GM18526 (cell line): ENCODE measurements around the gene RANBP3.
A peak's percentile ranks its signal among the peaks of the same experiment; 100 is the strongest.

ENCODE experiments used
- POLR2A ChIP-seq: IDR thresholded peaks from 3 replicates; pipeline ENCODE4 v1.6.1; 2011; ENCODE audit not compliant: insufficient read length; ENCODE audit errors: extremely low read depth

Gene RANBP3

GRCh38 chr19:5918463-5919079 lies 59.4 kb downstream of the RANBP3 start:
- TF ChIP-seq POLR2A, result no peak

GRCh38 chr19:5917431-5918107 lies 60.4 kb downstream of the RANBP3 start:
- no peak for TF ChIP-seq POLR2A

GRCh38 chr19:5916181-5916708 lies 61.7 kb downstream of the RANBP3 start:
- TF ChIP-seq POLR2A, result no peak

- no peak for TF ChIP-seq POLR2A
Measured at GRCh38 chr19:5915782-5916165, 62.2 kb downstream of the RANBP3 start.

- TF ChIP-seq POLR2A, result no peak
Measured at GRCh38 chr19:5914946-5915781, 62.8 kb downstream of the RANBP3 start.

- TF ChIP-seq POLR2A, result no peak
Measured at GRCh38 chr19:5914358-5914774, 63.6 kb downstream of the RANBP3 start.

GRCh38 chr19:5913739-5914357 lies 64.1 kb downstream of the RANBP3 start, which contains the start of gene CAPS:
TSS of gene CAPS (plus strand) at chr19:5914254. CDS start at chr19:5914407, 153 bp downstream.
- no peak for TF ChIP-seq POLR2A

- TF ChIP-seq POLR2A, result no peak
Measured at GRCh38 chr19:5911366-5911765, 66.6 kb downstream of the RANBP3 start.

GRCh38 chr19:5910638-5910907 lies 67.4 kb downstream of the RANBP3 start:
- TF ChIP-seq POLR2A, result no peak

- TF ChIP-seq POLR2A, result no peak
Measured at GRCh38 chr19:5908773-5909442, 69.0 kb downstream of the RANBP3 start.

- TF ChIP-seq POLR2A, result no peak
Measured at GRCh38 chr19:5907241-5907640, 70.7 kb downstream of the RANBP3 start.

GRCh38 chr19:5905114-5905778 lies 72.7 kb downstream of the RANBP3 start:
- no peak for TF ChIP-seq POLR2A

GRCh38 chr19:5904352-5905113 lies 73.4 kb downstream of the RANBP3 start, which contains the start of gene VMAC:
TSS of gene VMAC (plus strand) at chr19:5904872. CDS start at chr19:5904891, 19 bp downstream.
- peak; percentile 66 for TF ChIP-seq POLR2A
